Measurements from ENCODE around the gene SPPL2A. TPM values are rescaled to one million over a fixed set of nuclear protein-coding genes. Genes with fewer than 3 reads are reported as not detected.

SPPL2A gene
- total and polyA plus RNA-seq, 2 donors (not counting 3 experiments of a cell fraction or from before 2014, with no cell fraction given), result 38.8 to 88.7 TPM

GRCh38 chr15:50753463-50753862 is 12.0 kb downstream of the SPPL2A start:
- peaks cover 28% of the 10 kb centered on the region for H3K79me2 ChIP-seq (ENCODE audit: control insufficient read depth, insufficient read depth, low read length)
- no peak overlapping the region for H3K27ac ChIP-seq (ENCODE audit: insufficient read depth, low read depth, low read length)
- DNase-seq (ENCODE audit: low read depth, low spot score) (no peak), FAIRE-seq (no peak)
- ChIA-PET CTCF (no interaction called here), POLR2A (no interaction called here)
- H3K4me1 ChIP-seq (ENCODE audit: control insufficient read depth, extremely low read depth, insufficient read depth, low read length), result no peaks in the 10 kb centered on the region
- H3K27me3 ChIP-seq (ENCODE audit: control insufficient read depth in 2 of 2, insufficient read depth in 2 of 2, low read length in 2 of 2), result no peaks in the 10 kb centered on the region
- no peak overlapping the region for H3K9ac ChIP-seq (replicated peaks; ENCODE audit: extremely low read depth, insufficient read depth, low read length)
- H3K4me2 ChIP-seq (ENCODE audit: insufficient read depth, low read length), result no peak overlapping the region
- H3K36me3 ChIP-seq (ENCODE audit: control insufficient read depth in 2 of 2, extremely low read depth in 1 of 2, insufficient read depth in 2 of 2, low read length in 2 of 2), result peaks cover 0 to 2% of the 10 kb centered on the region in 2 experiments
- BruUV-seq (replicated peaks), result no TSS peak
- no peak overlapping the region for H3K4me3 ChIP-seq (replicated peaks in 1 of 3; ENCODE audit: insufficient read depth in 1 of 3, low read depth in 1 of 3, low read length in 3 of 3)
- H2AFZ ChIP-seq (ENCODE audit: low read depth, low read length), result no peak overlapping the region
- no peaks in the 10 kb centered on the region for H3K9me3 ChIP-seq (replicated peaks; ENCODE audit: control insufficient read depth, insufficient read depth, low read length)
- H4K20me1 ChIP-seq (replicated peaks; ENCODE audit: control insufficient read depth, extremely low read depth, insufficient read depth, low read length), result peaks cover 2% of the 10 kb centered on the region
- intact Hi-C loops (cut with micrococcal nuclease), result no loop called here
- no peak for TF ChIP-seq JUN (IDR thresholded peaks at IDR 0.05; ENCODE audit: borderline replicate concordance, insufficient read depth, insufficient read length, low read depth)
- H3K9me1 ChIP-seq (replicated peaks; ENCODE audit: control insufficient read depth, extremely low read depth, insufficient read depth, low read length), result no peaks in the 10 kb centered on the region
- dilution Hi-C loops (cut with MboI; ENCODE audit: extremely low pct_ligation_motif_present, low sequenced_read_pairs), result no loop called here

GRCh38 chr15:50751394-50751793 is 14.1 kb downstream of the SPPL2A start:
- POLR2A ChIA-PET, result no interaction called here
- dilution Hi-C loops (cut with MboI; ENCODE audit: extremely low pct_ligation_motif_present, low sequenced_read_pairs) (no loop called here), intact Hi-C loops (cut with micrococcal nuclease) (no loop called here)
- Histone ChIP-seq H2AFZ (ENCODE audit: low read depth, low read length) (no peak overlapping the region), H3K9ac (replicated peaks; ENCODE audit: extremely low read depth, insufficient read depth, low read length) (no peak overlapping the region), H3K9me3 (replicated peaks; ENCODE audit: control insufficient read depth, insufficient read depth, low read length) (no peaks in the 10 kb centered on the region), H3K27me3 (ENCODE audit: control insufficient read depth in 2 of 2, insufficient read depth in 2 of 2, low read length in 2 of 2) (no peaks in the 10 kb centered on the region), H3K9me1 (replicated peaks; ENCODE audit: control insufficient read depth, extremely low read depth, insufficient read depth, low read length) (no peaks in the 10 kb centered on the region), H3K4me3 (replicated peaks in 1 of 3; ENCODE audit: insufficient read depth in 1 of 3, low read depth in 1 of 3, low read length in 3 of 3) (no peak overlapping the region), H3K27ac (ENCODE audit: insufficient read depth, low read depth, low read length) (no peak overlapping the region), H3K79me2 (ENCODE audit: control insufficient read depth, insufficient read depth, low read length) (peaks cover 24% of the 10 kb centered on the region), H3K4me1 (ENCODE audit: control insufficient read depth, extremely low read depth, insufficient read depth, low read length) (no peaks in the 10 kb centered on the region), H3K4me2 (ENCODE audit: insufficient read depth, low read length) (no peak overlapping the region), H3K36me3 (ENCODE audit: control insufficient read depth in 2 of 2, extremely low read depth in 1 of 2, insufficient read depth in 2 of 2, low read length in 2 of 2) (peaks cover 0 to 3% of the 10 kb centered on the region in 2 experiments), H4K20me1 (replicated peaks; ENCODE audit: control insufficient read depth, extremely low read depth, insufficient read depth, low read length) (no peaks in the 10 kb centered on the region)
- FAIRE-seq, result no peak
- BruUV-seq (replicated peaks), result no TSS peak
- no peak for DNase-seq (ENCODE audit: low read depth, low spot score)
- no peak for TF ChIP-seq EZH2 (IDR thresholded peaks at IDR 0.05; ENCODE audit: borderline replicate concordance, low read depth, low read length, severe bottlenecking)
- TF ChIP-seq CTCF (IDR thresholded peaks at IDR 0.05; ENCODE audit: extremely low read depth in 1 of 2, insufficient read depth in 1 of 2, low read depth in 1 of 2, low read length in 2 of 2), result no peak
- no peak for TF ChIP-seq POLR2AphosphoS5 (IDR thresholded peaks at IDR 0.05; ENCODE audit: insufficient read depth, low read depth, low read length)
- TF ChIP-seq MAX (IDR thresholded peaks at IDR 0.05; ENCODE audit: insufficient read depth, insufficient read length), result no peak
- TF ChIP-seq POLR2A (IDR thresholded peaks at IDR 0.05; ENCODE audit: low read depth, low read length), result no peak
- no peak for TF ChIP-seq MYC (IDR thresholded peaks at IDR 0.05; ENCODE audit: low read depth, low read length)
- TF ChIP-seq GATA2 (IDR thresholded peaks at IDR 0.05; ENCODE audit: insufficient read depth, insufficient read length, low read depth, low read length), result no peak
- no peak for TF ChIP-seq FOS (IDR thresholded peaks at IDR 0.05; ENCODE audit: borderline replicate concordance, insufficient read depth, low read length)
- no peak for TF ChIP-seq JUN (IDR thresholded peaks at IDR 0.05; ENCODE audit: borderline replicate concordance, insufficient read depth, insufficient read length, low read depth)
- CTCF ChIA-PET, result interaction anchor here (1.1 kb wide), 2 partner anchors 9 to 125 kb away, joined by 3 to 4 read pairs; no protein-coding TSS in a partner anchor

Measured in endothelial cell of umbilical vein (primary cell).